IMR-90 (cell line): ENCODE results near the gene DUOX2. TPM values are rescaled to one million over a fixed set of nuclear protein-coding genes. Genes with fewer than 3 reads are reported as not detected.

Experiments
- ATAC-seq: fragments of 200-7000 bp; cut with Tn5 transposase; 2 replicates; pipeline ENCODE4 v1.9.1; 2020; ENCODE audit warnings: low read depth, mild to moderate bottlenecking, moderate library complexity
- BruUV-seq: library from RNA; stranded (reverse); fragments of 400-500 nt; replicated peaks from 2 replicates; lab custom pipeline; 2021; lab: Mats Ljungman, UMichigan
- CTCF ChIA-PET: fragments of 300-600 bp; formaldehyde crosslinking; extraction: SDS; loops from one replicate; lab custom pipeline; 2021; ENCODE audit warnings: antibody characterized with exemption; lab: Yijun Ruan, JAX
- POLR2A ChIA-PET: fragments of 300-600 bp; sonication (Branson Sonifier 250); formaldehyde crosslinking; loops from one replicate; lab custom pipeline; 2022; ENCODE audit warnings: antibody characterized with exemption; ENCODE audit not compliant: unreplicated experiment; lab: Charles Lee
- DNase-seq: peaks from one replicate; pipeline ENCODE4 v3.0.0; 2013
- H2AFZ ChIP-seq: replicated peaks from 2 replicates; pipeline ENCODE3; 2013; ENCODE audit warnings: low read length, mild to moderate bottlenecking; ENCODE audit not compliant: poor library complexity
- H2AK5ac ChIP-seq: 2 replicates; pipeline ENCODE4 v1.6.1; 2013; ENCODE audit warnings: low read depth, low read length, inconsistent platforms
- H2AK9ac ChIP-seq: replicated peaks from 2 replicates; pipeline ENCODE3; 2013; ENCODE audit warnings: mild to moderate bottlenecking, low read depth, low read length, moderate library complexity; ENCODE audit not compliant: poor library complexity
- H2BK120ac ChIP-seq: 2 replicates; pipeline ENCODE4 v1.6.1; 2013; ENCODE audit warnings: low read depth, low read length, inconsistent platforms
- H2BK15ac ChIP-seq: 3 replicates; pipeline ENCODE4 v1.6.1; 2013; ENCODE audit warnings: low read depth, low read length, inconsistent platforms
- H2BK20ac ChIP-seq: 2 replicates; pipeline ENCODE4 v1.6.1; 2013; ENCODE audit warnings: low read depth, mild to moderate bottlenecking, inconsistent platforms, low read length, moderate library complexity
- H2BK5ac ChIP-seq: 2 replicates; pipeline ENCODE4 v1.6.1; 2013; ENCODE audit warnings: mild to moderate bottlenecking, low read depth, low read length, inconsistent platforms; ENCODE audit not compliant: poor library complexity, severe bottlenecking
- H3K14ac ChIP-seq: replicated peaks from 2 replicates; pipeline ENCODE4 v1.6.1; 2013; ENCODE audit warnings: low read depth, low read length, inconsistent platforms
- H3K18ac ChIP-seq: 2 replicates; pipeline ENCODE4 v1.6.1; 2013; ENCODE audit warnings: low read depth, low read length, control low read depth
- H3K23ac ChIP-seq: 2 replicates; pipeline ENCODE4 v1.6.1; 2013; ENCODE audit warnings: low read depth, low read length, inconsistent platforms
- H3K27ac ChIP-seq: 2 replicates; pipeline ENCODE4 v1.5.1; 2013; ENCODE audit warnings: mild to moderate bottlenecking, control low read depth, low read length; ENCODE audit not compliant: insufficient read depth
- H3K27me3 ChIP-seq: 2 replicates; pipeline ENCODE4 v1.6.1; 2013; ENCODE audit warnings: low read length; ENCODE audit not compliant: control insufficient read depth, insufficient read depth
- H3K36me3 ChIP-seq: 2 replicates; pipeline ENCODE4 v1.6.1; 2013; ENCODE audit warnings: low read length, mixed read lengths; ENCODE audit not compliant: control insufficient read depth, insufficient read depth
- H3K4ac ChIP-seq: 2 replicates; pipeline ENCODE4 v1.6.1; 2013; ENCODE audit warnings: low read depth, low read length, inconsistent platforms
- H3K4me1 ChIP-seq: 2 replicates; pipeline ENCODE4 v1.6.1; 2013; ENCODE audit warnings: low read length, mixed read lengths; ENCODE audit not compliant: control insufficient read depth, insufficient read depth
- H3K4me2 ChIP-seq: 2 replicates; pipeline ENCODE4 v1.6.1; 2013; ENCODE audit warnings: low read depth, mild to moderate bottlenecking, control low read depth, low read length, moderate library complexity
- H3K4me3 ChIP-seq: 2 replicates; pipeline ENCODE4 v1.5.1; 2013; ENCODE audit warnings: low read depth, mild to moderate bottlenecking, control low read depth, low read length, moderate library complexity; ENCODE audit not compliant: insufficient read depth
- H3K56ac ChIP-seq: 2 replicates; pipeline ENCODE4 v1.6.1; 2013; ENCODE audit warnings: low read length, inconsistent platforms; ENCODE audit not compliant: insufficient read depth; ENCODE audit errors: extremely low read depth
- H3K79me1 ChIP-seq, 2 experiments: 2 replicates each; pipeline ENCODE4 v1.6.1; 2013; ENCODE audit warnings: low read length in 2 of 2, inconsistent platforms in 1 of 2, low read depth in 1 of 2
- H3K9ac ChIP-seq: 2 replicates; pipeline ENCODE4 v1.6.1; 2013; ENCODE audit warnings: low read depth, low read length, control low read depth
- H3K9me1 ChIP-seq: 2 replicates; pipeline ENCODE4 v1.6.1; 2013; ENCODE audit warnings: low read length, inconsistent platforms; ENCODE audit not compliant: insufficient read depth
- H3K9me3 ChIP-seq: 2 replicates; pipeline ENCODE4 v1.6.1; 2013; ENCODE audit warnings: low read length; ENCODE audit not compliant: control insufficient read depth, insufficient read depth
- H4K20me1 ChIP-seq: 2 replicates; pipeline ENCODE4 v1.6.1; 2013; ENCODE audit warnings: low read length, inconsistent platforms; ENCODE audit not compliant: insufficient read depth
- H4K5ac ChIP-seq: 2 replicates; pipeline ENCODE4 v1.6.1; 2013; ENCODE audit warnings: mild to moderate bottlenecking, low read depth, low read length, control low read depth
- H4K8ac ChIP-seq, 2 experiments: 2 replicates each; pipeline ENCODE4 v1.6.1; 2013; ENCODE audit warnings: low read depth in 2 of 2, low read length in 2 of 2, control low read depth in 1 of 2, inconsistent platforms in 1 of 2
- H4K91ac ChIP-seq: 2 replicates; pipeline ENCODE4 v1.6.1; 2013; ENCODE audit warnings: low read depth, low read length, inconsistent platforms; ENCODE audit not compliant: insufficient read depth
- FOS ChIP-seq: fragments of 150-350 bp; IDR thresholded peaks from 2 replicates; pipeline ENCODE4 v1.6.1; 2016; ENCODE audit warnings: low read depth, low read length
- SMC3 ChIP-seq: fragments of 150-350 bp; IDR thresholded peaks from 2 replicates; pipeline ENCODE4 v1.6.1; 2016; ENCODE audit warnings: low read depth, mild to moderate bottlenecking, antibody characterized with exemption, low read length, moderate library complexity
- dilution Hi-C: fragments of 300-500 bp; cut with HindIII; formaldehyde crosslinking; loops from one replicate; pipeline ENCODE4 v1.14.3; 2018; ENCODE audit warnings: low sequenced_read_pairs; ENCODE audit not compliant: unreplicated experiment
- in situ Hi-C: fragments of 300-500 bp; cut with MboI; formaldehyde crosslinking; loops from 3 replicates; pipeline ENCODE4 v1.14.3; 2019; ENCODE audit warnings: low sequenced_read_pairs, inconsistent platforms, mixed read lengths
- intact Hi-C: fragments of 100-400 bp; cut with micrococcal nuclease; formaldehyde crosslinking; loops from 2 replicates; pipeline ENCODE4 v1.10.0; 2022
- polyA plus RNA-seq, 3 experiments: library from polyadenylated mRNA; depleted of rRNA; stranded (reverse); fragments of >200 nt; gene quantifications; 2 replicates each; pipeline ENCODE4 v1.2.3, GENCODE V29; 2012; ENCODE audit warnings: low replicate concordance in 1 of 3
- total RNA-seq: library from RNA; depleted of rRNA; stranded (reverse); fragments of >200 nt; gene quantifications from 2 replicates; pipeline ENCODE4 v1.2.3, GENCODE V29; 2012

The DUOX2 gene
- total and polyA plus RNA-seq, 2 of the 4 experiments (the other 2 are of a cell fraction), result not detected

DNA sequence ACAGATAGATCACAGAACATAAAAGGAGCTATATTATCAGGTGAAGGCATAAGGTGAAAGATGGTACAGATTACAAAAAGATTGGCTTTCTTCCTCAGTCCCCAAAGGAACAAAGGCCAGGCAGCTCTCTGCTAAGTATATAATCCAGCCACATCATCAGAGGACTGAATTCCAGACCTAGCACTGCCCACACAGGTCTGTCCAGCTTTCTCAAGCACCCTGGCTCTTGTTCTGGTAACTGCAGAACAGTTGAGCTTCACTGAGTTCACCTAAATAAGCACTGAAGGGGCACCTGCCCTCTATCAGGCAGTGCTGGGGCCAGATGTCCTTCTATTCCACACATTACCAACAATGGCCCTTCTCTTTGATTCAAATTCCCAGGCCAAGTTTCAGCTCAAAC, 9.4 kb upstream of the DUOX2 start:
- no peak overlapping the region for H4K91ac ChIP-seq
- dilution Hi-C loops, result no loop called here
- no TSS peak for BruUV-seq
- no peak for DNase-seq
- no peak overlapping the region for H2BK20ac ChIP-seq
- no peaks in the 10 kb centered on the region for H3K9me3 ChIP-seq
- ATAC-seq, result no peak
- H2BK120ac ChIP-seq, result no peak overlapping the region
- intact Hi-C loops, result no loop called here
- no peak overlapping the region for H4K8ac ChIP-seq
- no peaks in the 10 kb centered on the region for H4K20me1 ChIP-seq
- no peak overlapping the region for H2BK5ac ChIP-seq
- H3K9me1 ChIP-seq, result no peaks in the 10 kb centered on the region
- peaks cover 28% of the 10 kb centered on the region for H3K27me3 ChIP-seq
- H2AK9ac ChIP-seq, result no peak overlapping the region
- H3K23ac ChIP-seq, result no peak overlapping the region
- H3K79me1 ChIP-seq, result no peaks in the 10 kb centered on the region
- no peak overlapping the region for H3K4me2 ChIP-seq
- H3K14ac ChIP-seq, result no peak overlapping the region
- no peaks in the 10 kb centered on the region for H3K36me3 ChIP-seq
- H2AK5ac ChIP-seq, result no peak overlapping the region
- ChIA-PET POLR2A (no interaction called here), CTCF (interaction anchor here (1.0 kb wide), 1 partner anchor 40 kb away, joined by 3 read pairs; no protein-coding TSS in a partner anchor)
- no peak overlapping the region for H3K18ac ChIP-seq
- H3K9ac ChIP-seq, result no peak overlapping the region
- H2AFZ ChIP-seq, result no peak overlapping the region
- no peak overlapping the region for H3K56ac ChIP-seq
- no peak overlapping the region for H3K27ac ChIP-seq
- no peak overlapping the region for H3K4me3 ChIP-seq
- H4K5ac ChIP-seq, result no peak overlapping the region
- in situ Hi-C loops, result no loop called here
- peaks cover 3% of the 10 kb centered on the region for H3K4me1 ChIP-seq
- TF ChIP-seq SMC3 (no peak), FOS (no peak)
- H2BK15ac ChIP-seq, result no peak overlapping the region
- H3K4ac ChIP-seq, result no peak overlapping the region
